Gastroesophageal sphincter (tissue), 4 donors: Measurements from ENCODE around the gene DLGAP4. TPM values are rescaled to one million over a fixed set of nuclear protein-coding genes. Genes with fewer than 3 reads are reported as not detected.
A peak's percentile ranks its signal among the peaks of the same experiment; 100 is the strongest.

Experiments
- ATAC-seq: fragments of 150-250 bp; one replicate; pipeline ENCODE4 v1.9.1; 2016; ENCODE audit warnings: mild to moderate bottlenecking, moderate library complexity
- H3K27ac ChIP-seq, 4 donors: fragments of 200-600 bp; sonication (generic) in 3 of 4; 1 replicate in 3 of 4; 2 replicates in 1 of 4; pipeline ENCODE4 v1.5.1; 2016 to 2019
- H3K27me3 ChIP-seq: fragments of 200-600 bp; sonication (generic); one replicate; pipeline ENCODE4 v1.5.1; 2019
- H3K36me3 ChIP-seq, 2 donors: fragments of 200-600 bp; sonication (generic); one replicate each; pipeline ENCODE4 v1.5.1; 2019; ENCODE audit warnings: control low read depth in 1 of 2
- H3K4me1 ChIP-seq, 3 donors: fragments of 200-600 bp; sonication (generic); 1 replicate in 2 of 3; 2 replicates in 1 of 3; pipeline ENCODE4 v1.5.1; 2016 to 2019; ENCODE audit warnings: control low read depth in 2 of 3
- H3K4me3 ChIP-seq, 2 donors: fragments of 200-600 bp; sonication (generic); one replicate each; pipeline ENCODE4 v1.5.1; 2019; ENCODE audit warnings: mild to moderate bottlenecking in 1 of 2, moderate library complexity in 1 of 2
- H3K9me3 ChIP-seq, 3 donors: fragments of 200-600 bp; sonication (generic); one replicate each; pipeline ENCODE4 v1.5.1; 2017 to 2019; ENCODE audit warnings: control low read depth in 2 of 3
- EP300 ChIP-seq: sonication (generic); formaldehyde crosslinking; IDR thresholded peaks from one replicate; pipeline ENCODE4 v1.6.1; 2017; ENCODE audit warnings: antibody characterized with exemption, mild to moderate bottlenecking
- POLR2A ChIP-seq, 2 donors: fragments of 450-650 bp; IDR thresholded peaks; one replicate each; pipeline ENCODE4 v1.6.1; 2017; ENCODE audit warnings: antibody characterized with exemption in 2 of 2, mild to moderate bottlenecking in 2 of 2, moderate library complexity in 1 of 2
- POLR2AphosphoS5 ChIP-seq: sonication (generic); formaldehyde crosslinking; IDR thresholded peaks from one replicate; pipeline ENCODE4 v1.6.1; 2017; ENCODE audit warnings: antibody characterized with exemption
- WGBS, 2 donors: methylation state at CpG; one replicate each; pipeline ENCODE4 v1.1.5; 2018; ENCODE audit warnings: low coverage in 1 of 2; 5-methylcytosine and 5-hydroxymethylcytosine counted together
- total RNA-seq, 4 donors: library from RNA; depleted of rRNA; stranded (reverse); fragments of >200 nt; gene quantifications; one replicate each; pipeline ENCODE4 v1.1.0, GENCODE V29; 2016
- TF ChIP-seq, protein P1 (sequence below), 4 experiments: fragments of 200-600 bp in 2 of 4; fragments of 450-650 bp in 2 of 4; sonication (generic) in 1 of 4; IDR thresholded peaks; one replicate each; pipeline ENCODE4 v1.5.1; 2017 to 2019; ENCODE audit warnings: antibody characterized with exemption in 4 of 4, mild to moderate bottlenecking in 2 of 4, moderate library complexity in 2 of 4

Gene DLGAP4
- total RNA-seq, 4 donors from 2014 or later, result 35.5 to 76.1 (median 42.2) TPM

DNA sequence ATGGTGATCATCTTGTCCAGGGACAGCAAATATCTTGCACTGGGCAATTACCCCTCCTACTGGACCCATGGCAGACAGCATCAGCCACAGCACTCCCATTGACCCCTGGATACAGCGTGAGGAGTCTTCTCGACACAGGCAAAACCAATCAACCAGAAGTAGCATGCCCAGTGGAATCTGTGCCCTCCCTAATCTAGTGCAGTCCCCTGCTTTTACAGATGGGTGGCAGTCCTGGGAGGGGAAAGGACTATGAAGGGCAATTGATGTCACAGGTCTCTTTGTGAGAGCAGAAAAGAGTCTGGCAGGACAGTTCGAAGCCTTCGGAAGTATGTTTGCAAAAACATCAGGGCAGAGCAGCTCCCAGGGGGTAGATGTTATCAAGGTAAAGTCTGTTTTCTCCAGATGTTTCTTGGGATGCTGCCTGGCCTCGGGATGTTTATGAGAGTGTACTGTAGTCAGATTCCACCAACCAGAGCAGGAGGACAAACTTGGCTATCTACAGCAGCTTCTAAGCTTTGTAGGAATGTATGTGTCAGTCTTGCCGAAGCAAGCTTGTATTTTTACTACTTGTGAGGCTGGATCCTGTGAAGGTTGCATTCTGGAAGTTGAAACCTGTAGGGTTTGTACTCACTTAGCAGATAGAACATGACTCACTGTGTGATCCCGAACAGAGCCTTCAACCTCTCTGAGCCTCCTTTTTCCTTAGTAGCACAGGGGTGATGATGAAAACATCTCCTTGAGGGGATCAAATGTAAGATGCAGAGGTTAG is 172.2 kb downstream of the DLGAP4 start:
- Histone ChIP-seq H3K27me3 (no peaks in the 10 kb centered on the region), H3K4me1 (peaks cover 6 to 98% (median 64%) of the 10 kb centered on the region in 3 donors), H3K27ac (peak overlapping the region in 3 of 4 donors; percentile 12 to 69 (median 32)), H3K36me3 (peaks cover 0 to 7% of the 10 kb centered on the region in 2 donors), H3K4me3 (no peak overlapping the region), H3K9me3 (no peaks in the 10 kb centered on the region)
- 39 to 57% methylated on average over 3 to 6 of the region's 7 CpGs for WGBS, 2 donors
- TF ChIP-seq POLR2AphosphoS5, result no peak
- TF ChIP-seq EP300, result no peak
- TF ChIP-seq, protein P1, sequence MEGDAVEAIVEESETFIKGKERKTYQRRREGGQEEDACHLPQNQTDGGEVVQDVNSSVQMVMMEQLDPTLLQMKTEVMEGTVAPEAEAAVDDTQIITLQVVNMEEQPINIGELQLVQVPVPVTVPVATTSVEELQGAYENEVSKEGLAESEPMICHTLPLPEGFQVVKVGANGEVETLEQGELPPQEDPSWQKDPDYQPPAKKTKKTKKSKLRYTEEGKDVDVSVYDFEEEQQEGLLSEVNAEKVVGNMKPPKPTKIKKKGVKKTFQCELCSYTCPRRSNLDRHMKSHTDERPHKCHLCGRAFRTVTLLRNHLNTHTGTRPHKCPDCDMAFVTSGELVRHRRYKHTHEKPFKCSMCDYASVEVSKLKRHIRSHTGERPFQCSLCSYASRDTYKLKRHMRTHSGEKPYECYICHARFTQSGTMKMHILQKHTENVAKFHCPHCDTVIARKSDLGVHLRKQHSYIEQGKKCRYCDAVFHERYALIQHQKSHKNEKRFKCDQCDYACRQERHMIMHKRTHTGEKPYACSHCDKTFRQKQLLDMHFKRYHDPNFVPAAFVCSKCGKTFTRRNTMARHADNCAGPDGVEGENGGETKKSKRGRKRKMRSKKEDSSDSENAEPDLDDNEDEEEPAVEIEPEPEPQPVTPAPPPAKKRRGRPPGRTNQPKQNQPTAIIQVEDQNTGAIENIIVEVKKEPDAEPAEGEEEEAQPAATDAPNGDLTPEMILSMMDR (IDR thresholded peaks at IDR 0.05), result no peak
- no peak for TF ChIP-seq POLR2A (IDR thresholded peaks at IDR 0.05)
- no peak for ATAC-seq

DNA sequence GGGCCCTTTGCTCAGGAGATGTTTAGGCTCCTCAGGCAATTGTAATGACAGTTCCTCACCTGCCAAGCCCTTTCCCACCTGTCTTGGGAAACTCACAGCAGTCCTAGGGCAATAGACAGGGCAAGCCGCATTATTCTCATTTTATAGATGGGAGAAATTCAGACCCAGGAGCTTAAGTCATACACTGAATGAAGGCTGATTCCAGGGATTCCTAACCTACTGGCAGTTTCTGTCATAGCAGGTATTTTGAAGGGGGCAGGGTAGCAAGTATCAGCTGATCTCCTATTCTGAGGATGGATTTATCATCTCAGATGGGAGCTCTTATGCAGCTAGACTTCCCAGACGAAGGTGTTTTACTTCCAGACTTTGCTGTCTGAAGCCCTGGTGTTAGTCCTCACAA is 173.8 kb downstream of the DLGAP4 start:
- TF ChIP-seq POLR2A (IDR thresholded peaks at IDR 0.05) (no peak), EP300 (no peak), POLR2AphosphoS5 (no peak)
- TF ChIP-seq, protein P1 (IDR thresholded peaks at IDR 0.05), result no peak

DNA sequence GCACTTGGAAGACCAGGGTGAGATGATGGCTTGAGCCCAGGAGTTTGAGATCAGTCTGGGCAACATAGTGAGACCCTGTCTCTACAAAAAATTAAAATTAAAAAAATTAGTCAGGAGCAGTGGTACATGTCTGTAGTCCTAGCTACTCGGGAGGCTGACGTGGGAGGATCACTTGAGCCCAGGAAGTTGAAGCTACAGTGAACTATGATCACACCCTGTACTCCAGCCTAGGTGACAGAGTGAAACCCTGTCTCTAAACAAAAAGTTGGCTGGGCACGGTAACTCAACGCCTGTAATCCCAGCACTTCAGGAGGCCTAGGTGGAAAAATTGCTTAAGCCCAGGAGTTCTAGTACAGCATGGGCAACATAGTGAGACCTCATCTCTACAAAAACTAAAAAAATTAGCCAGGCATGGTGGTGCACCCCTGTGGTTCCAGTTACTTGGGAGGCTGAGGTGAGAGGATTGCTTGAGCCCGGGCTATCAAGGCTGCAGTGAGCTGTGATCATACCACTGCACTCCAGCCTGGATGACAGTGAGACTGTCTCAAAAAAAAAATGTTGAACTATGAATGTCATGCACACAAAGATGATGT is 174.4 kb downstream of the DLGAP4 start:
- H3K4me1 ChIP-seq, result peaks cover 3 to 98% (median 67%) of the 10 kb centered on the region in 3 donors

More for the DNA sequence above, 173.8 kb downstream of the DLGAP4 start:
- Histone ChIP-seq H3K27ac (peak overlapping the region in 3 of 4 donors; percentile 53 to 69 (median 63)), H3K4me3 (no peak overlapping the region), H3K36me3 (peaks cover 0 to 7% of the 10 kb centered on the region in 2 donors), H3K9me3 (no peaks in the 10 kb centered on the region), H3K4me1 (peaks cover 3 to 98% (median 62%) of the 10 kb centered on the region in 3 donors), H3K27me3 (no peaks in the 10 kb centered on the region)
- ATAC-seq, result no peak
- WGBS, 2 donors, result 86% methylated on average over 2 of the region's 2 CpGs; no CpG with 5 or more reads in 1 of the 2 donors

DNA sequence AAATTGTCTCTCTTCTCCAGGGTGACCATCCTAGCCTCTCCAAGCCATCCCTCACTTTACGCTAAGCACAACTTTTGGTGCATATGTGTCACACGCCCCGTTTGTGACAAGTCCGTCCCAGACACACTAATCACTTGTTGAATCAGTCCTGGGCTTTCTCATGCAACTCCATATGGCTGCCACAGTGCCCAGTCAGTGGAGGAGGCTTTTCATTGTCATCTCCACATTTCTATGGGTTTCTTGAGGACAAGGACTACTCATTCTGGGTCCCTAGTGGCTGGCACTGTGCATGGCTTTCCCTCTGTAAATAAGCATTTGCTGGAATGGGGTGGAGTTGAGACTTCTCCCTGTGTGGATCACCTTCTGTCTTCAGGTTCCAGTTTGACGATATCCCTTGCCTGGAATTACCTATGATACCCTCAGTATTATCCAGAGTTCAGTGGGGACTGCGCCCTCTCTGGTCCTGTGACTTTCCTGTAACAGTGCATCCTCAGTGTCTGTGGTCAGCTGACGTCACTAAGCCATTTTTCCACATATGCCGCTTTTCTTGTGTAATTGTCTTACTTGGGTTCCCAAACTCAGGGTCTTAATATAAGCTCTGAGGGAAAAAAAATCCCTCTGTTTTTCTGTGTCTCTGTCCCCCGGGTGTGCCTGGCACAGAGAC is 175.4 kb downstream of the DLGAP4 start:
- WGBS, 2 donors, result 65 to 70% methylated on average over 4 to 9 of the region's 9 CpGs
- H3K36me3 ChIP-seq, result peaks cover 0 to 7% of the 10 kb centered on the region in 2 donors
- TF ChIP-seq EP300, result no peak
- TF ChIP-seq, protein P1 (IDR thresholded peaks at IDR 0.05), result peak in 3 of 4 experiments; percentile 8 to 27 (median 9)
- H3K4me1 ChIP-seq, result peaks cover 3 to 99% (median 76%) of the 10 kb centered on the region in 3 donors
- H3K4me3 ChIP-seq, result no peak overlapping the region
- H3K9me3 ChIP-seq, result no peaks in the 10 kb centered on the region
- ATAC-seq, result no peak
- H3K27me3 ChIP-seq, result no peaks in the 10 kb centered on the region
- peak overlapping the region; percentile 15 to 69 (median 65) for H3K27ac ChIP-seq

More for the DNA sequence above, 174.4 kb downstream of the DLGAP4 start:
- H3K36me3 ChIP-seq, result peaks cover 0 to 7% of the 10 kb centered on the region in 2 donors
- no peaks in the 10 kb centered on the region for H3K9me3 ChIP-seq
- no peak for TF ChIP-seq EP300
- no peak for TF ChIP-seq POLR2AphosphoS5
- TF ChIP-seq POLR2A (IDR thresholded peaks at IDR 0.05), result no peak
- TF ChIP-seq, protein P1 (IDR thresholded peaks at IDR 0.05), result no peak
- H3K27ac ChIP-seq, result peak overlapping the region in 3 of 4 donors; percentile 63 to 69 (median 67)
- ATAC-seq, result no peak
- WGBS, 2 donors, result 38 to 65% methylated on average over 3 to 5 of the region's 5 CpGs
- no peaks in the 10 kb centered on the region for H3K27me3 ChIP-seq
- H3K4me3 ChIP-seq, result no peak overlapping the region
